ENCODE results near the gene GPR27.

The GPR27 gene

GRCh38 chr3:71753701-71754609 lies at the start of gene GPR27:
TSS of gene GPR27 (plus strand) at chr3:71753855. CDS start at chr3:71754050, 195 bp downstream.
- peak; percentile 9 for DNase-seq

- DNase-seq: no peak
Observed at GRCh38 chr3:71704915-71705314, 48.7 kb upstream of the GPR27 start.

- no peak for DNase-seq
Observed at GRCh38 chr3:71705681-71706080, 48.0 kb upstream of the GPR27 start.

- DNase-seq: no peak
Observed at GRCh38 chr3:71707595-71707994, 46.1 kb upstream of the GPR27 start.

GRCh38 chr3:71708476-71709105 lies 45.1 kb upstream of the GPR27 start:
- DNase-seq: no peak

GRCh38 chr3:71709908-71710511 lies 43.6 kb upstream of the GPR27 start:
- DNase-seq: no peak

- no peak for DNase-seq
Observed at GRCh38 chr3:71710906-71711494, 42.7 kb upstream of the GPR27 start.

- DNase-seq: no peak
Observed at GRCh38 chr3:71713041-71713440, 40.6 kb upstream of the GPR27 start.

GRCh38 chr3:71714595-71714994 lies 39.1 kb upstream of the GPR27 start:
- no peak for DNase-seq

- no peak for DNase-seq
Observed at GRCh38 chr3:71718072-71718471, 35.6 kb upstream of the GPR27 start.

GRCh38 chr3:71721002-71721401 lies 32.7 kb upstream of the GPR27 start:
- no peak for DNase-seq

GRCh38 chr3:71721651-71722157 lies 32.0 kb upstream of the GPR27 start:
- no peak for DNase-seq

- no peak for DNase-seq
Observed at GRCh38 chr3:71722693-71723092, 31.0 kb upstream of the GPR27 start.

GRCh38 chr3:71723452-71724170 lies 30.0 kb upstream of the GPR27 start:
- no peak for DNase-seq

GRCh38 chr3:71724171-71724453 lies 29.5 kb upstream of the GPR27 start:
- DNase-seq: no peak

- no peak for DNase-seq
Observed at GRCh38 chr3:71724584-71725270, 28.9 kb upstream of the GPR27 start.

- no peak for DNase-seq
Observed at GRCh38 chr3:71725271-71725991, 28.2 kb upstream of the GPR27 start, which contains the start of gene EIF4E3. TSS of gene EIF4E3 (minus strand) at chr3:71725402. CDS start at chr3:71725367, 35 bp downstream.

- DNase-seq: no peak
Observed at GRCh38 chr3:71726146-71726545, 27.5 kb upstream of the GPR27 start.

- no peak for DNase-seq
Observed at GRCh38 chr3:71728632-71729342, 24.9 kb upstream of the GPR27 start.

- DNase-seq: no peak
Observed at GRCh38 chr3:71732637-71733036, 21.0 kb upstream of the GPR27 start.

- DNase-seq: no peak
Observed at GRCh38 chr3:71733319-71733718, 20.3 kb upstream of the GPR27 start.

All from NCI-H2227 treated with DMSO at 0.1 percent for 48 hours (cell line).